ENCODE data around the gene MPC1. TPM values are rescaled to one million over a fixed set of nuclear protein-coding genes. Genes with fewer than 3 reads are reported as not detected.

Gene MPC1
- total and polyA plus RNA-seq, 7 donors = 76.2 to 193 (median 136) TPM

- H3K9me3 ChIP-seq = no peaks in the 10 kb centered on the region
- peak; percentile 90 to 95 for DNase-seq
- peak; percentile 97 to 99 (median 98) for ATAC-seq
- peaks cover 0 to 13% of the 10 kb centered on the region in 2 donors for H3K36me3 ChIP-seq (ENCODE audit: insufficient read depth in 1 of 2, low read depth in 1 of 2)
- no peaks in the 10 kb centered on the region for H3K27me3 ChIP-seq (ENCODE audit: insufficient read depth in 3 of 3, low read length in 2 of 3)
- H3K27ac ChIP-seq = peak within 1 kb of the TSS; percentile 93
- 0% methylated on average over 65 to 73 of the region's 73 CpGs for WGBS, 3 donors
- peak within 1 kb of the TSS; percentile 87 for H3K4me3 ChIP-seq
- H3K4me1 ChIP-seq = peaks cover 23% of the 10 kb centered on the region
- no peak for TF ChIP-seq CTCF (IDR thresholded peaks at IDR 0.05)
- intact Hi-C loops (cut with DNase I) = loop anchor here (5.0 kb wide), 1 partner anchor 40 kb away; the partner anchor contains the start of gene MPC1 (in 2 of the 2)
These were observed 40.2 kb downstream of the MPC1 start, which contains the start of gene SFT2D1 for GRCh38 chr6:166342349-166343149. TSS of gene SFT2D1 (minus strand) at chr6:166342545. CDS start at chr6:166342481, 64 bp downstream.

- Histone ChIP-seq H3K4me3 (peak overlapping the region; percentile 87), H3K27ac (peak overlapping the region; percentile 93), H3K36me3 (ENCODE audit: insufficient read depth in 1 of 2, low read depth in 1 of 2) (peaks cover 0 to 18% of the 10 kb centered on the region in 2 donors), H3K4me1 (peaks cover 23% of the 10 kb centered on the region), H3K27me3 (ENCODE audit: insufficient read depth in 3 of 3, low read length in 2 of 3) (no peaks in the 10 kb centered on the region), H3K9me3 (no peaks in the 10 kb centered on the region)
- no peak for TF ChIP-seq CTCF (IDR thresholded peaks at IDR 0.05)
- intact Hi-C loops (cut with DNase I) = loop anchor here (5.0 kb wide), 1 partner anchor 40 kb away; the partner anchor contains the start of gene MPC1 (in 2 of the 2)
- DNase-seq (no peak), ATAC-seq (peak; percentile 4 to 26 (median 13))
- 0 to 1% (median 1%) methylated on average over 16 of the region's 16 CpGs for WGBS, 3 donors
These were observed 40.8 kb downstream of the MPC1 start for GRCh38 chr6:166341977-166342348.

- H3K27ac ChIP-seq = peak overlapping the region; percentile 93
- H3K4me1 ChIP-seq = peaks cover 23% of the 10 kb centered on the region
- intact Hi-C loops (cut with DNase I) = loop anchor here (5.0 kb wide), 1 partner anchor 41 kb away; the partner anchor contains the start of gene MPC1 (in 2 of the 2)
- H3K27me3 ChIP-seq (ENCODE audit: insufficient read depth in 3 of 3, low read length in 2 of 3) = no peaks in the 10 kb centered on the region
- 34 to 39% (median 38%) methylated on average over 7 of the region's 7 CpGs for WGBS, 3 donors
- no peaks in the 10 kb centered on the region for H3K9me3 ChIP-seq
- peaks cover 0 to 23% of the 10 kb centered on the region in 2 donors for H3K36me3 ChIP-seq (ENCODE audit: insufficient read depth in 1 of 2, low read depth in 1 of 2)
- TF ChIP-seq CTCF (IDR thresholded peaks at IDR 0.05) = no peak
- peak overlapping the region; percentile 87 for H3K4me3 ChIP-seq
- no peak for DNase-seq
- no peak for ATAC-seq
These were observed 41.3 kb downstream of the MPC1 start for GRCh38 chr6:166341464-166341863.

GRCh38 chr6:166338854-166339253 is 43.9 kb downstream of the MPC1 start:
- DNase-seq = no peak
- no peak overlapping the region for H3K27ac ChIP-seq
- H3K27me3 ChIP-seq (ENCODE audit: insufficient read depth in 3 of 3, low read length in 2 of 3) = no peaks in the 10 kb centered on the region
- no peak for ATAC-seq
- no peaks in the 10 kb centered on the region for H3K9me3 ChIP-seq
- H3K4me3 ChIP-seq = no peak overlapping the region
- intact Hi-C loops (cut with DNase I) = no loop called here
- WGBS, 3 donors = 93 to 96% (median 94%) methylated on average over 9 of the region's 9 CpGs
- peaks cover 23% of the 10 kb centered on the region for H3K4me1 ChIP-seq
- TF ChIP-seq CTCF (IDR thresholded peaks at IDR 0.05) = no peak
- H3K36me3 ChIP-seq (ENCODE audit: insufficient read depth in 1 of 2, low read depth in 1 of 2) = peaks cover 0 to 30% of the 10 kb centered on the region in 2 donors
